ENCODE results near the gene CEP41. TPM values are rescaled to one million over a fixed set of nuclear protein-coding genes. Genes with fewer than 3 reads are reported as not detected.

The CEP41 gene, protein sequence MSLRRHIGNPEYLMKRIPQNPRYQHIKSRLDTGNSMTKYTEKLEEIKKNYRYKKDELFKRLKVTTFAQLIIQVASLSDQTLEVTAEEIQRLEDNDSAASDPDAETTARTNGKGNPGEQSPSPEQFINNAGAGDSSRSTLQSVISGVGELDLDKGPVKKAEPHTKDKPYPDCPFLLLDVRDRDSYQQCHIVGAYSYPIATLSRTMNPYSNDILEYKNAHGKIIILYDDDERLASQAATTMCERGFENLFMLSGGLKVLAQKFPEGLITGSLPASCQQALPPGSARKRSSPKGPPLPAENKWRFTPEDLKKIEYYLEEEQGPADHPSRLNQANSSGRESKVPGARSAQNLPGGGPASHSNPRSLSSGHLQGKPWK
- total RNA-seq (10 to 100 TPM in 1 of 9 donors, 1 to 10 TPM in 8; 1.9 to 11.4 (median 4.1) TPM), polyA plus RNA-seq (1 to 10 TPM; 1.7 to 6.9 TPM)
- long read RNA-seq, donor 1, full-length matches to known transcripts, result 2 of 3 reads
- long read RNA-seq, donor 1, partial matches to known transcripts, result 1 of 3 reads
- long read RNA-seq, donor 1, other reads (novel, unspliced or antisense), result 0 of 3 reads
- long read RNA-seq, donor 2, full-length matches to known transcripts, result 6 of 10 reads
- long read RNA-seq, donor 2, partial matches to known transcripts, result 1 of 10 reads
- long read RNA-seq, donor 2, other reads (novel, unspliced or antisense), result 3 of 10 reads
- long read RNA-seq, donor 3, full-length matches to known transcripts, result 1 of 1 reads
- long read RNA-seq, donor 3, partial matches to known transcripts, result 0 of 1 reads
- long read RNA-seq, donor 3, other reads (novel, unspliced or antisense), result 0 of 1 reads

DNA sequence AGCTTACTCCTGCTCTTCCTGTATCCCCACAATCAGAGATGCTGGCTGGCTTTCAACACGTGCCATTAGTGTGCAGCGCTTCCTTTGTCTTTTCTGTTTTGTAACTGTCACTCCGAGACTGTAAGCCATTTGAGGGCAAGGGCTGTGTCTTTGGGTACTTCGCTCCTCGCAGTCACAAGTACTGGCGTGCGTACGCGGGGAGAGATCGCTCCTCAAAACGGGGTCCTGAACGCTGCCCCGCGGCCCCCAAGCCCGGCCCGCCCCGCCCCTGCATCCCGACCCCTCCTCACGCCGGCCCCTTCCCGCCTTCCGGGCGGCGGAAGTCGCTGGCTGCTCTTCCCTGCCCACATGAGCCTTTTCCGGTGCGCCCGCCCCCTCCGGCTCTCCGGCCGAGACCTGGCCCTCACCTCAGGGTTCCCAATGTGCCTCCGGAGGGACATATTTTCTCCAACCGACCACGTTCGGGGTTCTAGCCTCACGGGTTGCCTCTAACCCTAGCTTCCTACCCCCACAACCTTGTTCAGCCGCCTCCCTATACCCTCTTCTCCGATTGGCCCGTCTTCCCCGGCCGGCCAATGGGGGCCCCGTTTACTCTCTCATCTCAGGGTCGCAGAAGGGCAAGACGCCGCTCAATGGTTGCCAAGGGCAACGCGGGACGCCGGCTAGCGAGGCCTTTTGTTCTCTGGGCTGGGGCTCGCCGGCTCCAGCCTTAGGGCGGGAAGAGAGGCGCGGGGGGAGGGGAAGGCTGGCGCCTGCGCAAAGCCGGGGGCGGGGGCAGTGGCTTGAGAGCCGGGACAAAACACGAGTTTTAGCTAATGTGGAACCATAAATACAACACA, at the start of gene CEP41:
Gene CEP41, minus strand, starts transcription at position 490 of the 839 bp plus-strand sequence. Its CDS starts 50 bp downstream, at position 440.
- no peaks in the 10 kb centered on the region for H3K27me3 ChIP-seq
- no peaks in the 10 kb centered on the region for H3K36me3 ChIP-seq
- no peaks in the 10 kb centered on the region for H3K9me3 ChIP-seq
- peak; percentile 97 to 99 (median 99) for DNase-seq
- H3K27ac ChIP-seq, result peak within 1 kb of the TSS; percentile 33 to 95 (median 87)
- intact Hi-C loops (cut with DNase I), result loop anchor here in 2 of 10 donors (2.0 to 5.0 kb wide), 4 partner anchors 126 to 368 kb away; partner anchors contain the start of genes KLHDC10 (in 1 of the 2), SSMEM1 (in 1 of the 2) and TMEM209 (in 1 of the 2)
- H3K4me1 ChIP-seq, result peaks cover 0 to 18% (median 9%) of the 10 kb centered on the region in 12 donors
- peak; percentile 98 to 100 (median 100) for ATAC-seq
- WGBS, 4 donors, result 3 to 4% (median 3%) methylated on average over 48 to 61 of the region's 61 CpGs
- TF ChIP-seq, protein P1, sequence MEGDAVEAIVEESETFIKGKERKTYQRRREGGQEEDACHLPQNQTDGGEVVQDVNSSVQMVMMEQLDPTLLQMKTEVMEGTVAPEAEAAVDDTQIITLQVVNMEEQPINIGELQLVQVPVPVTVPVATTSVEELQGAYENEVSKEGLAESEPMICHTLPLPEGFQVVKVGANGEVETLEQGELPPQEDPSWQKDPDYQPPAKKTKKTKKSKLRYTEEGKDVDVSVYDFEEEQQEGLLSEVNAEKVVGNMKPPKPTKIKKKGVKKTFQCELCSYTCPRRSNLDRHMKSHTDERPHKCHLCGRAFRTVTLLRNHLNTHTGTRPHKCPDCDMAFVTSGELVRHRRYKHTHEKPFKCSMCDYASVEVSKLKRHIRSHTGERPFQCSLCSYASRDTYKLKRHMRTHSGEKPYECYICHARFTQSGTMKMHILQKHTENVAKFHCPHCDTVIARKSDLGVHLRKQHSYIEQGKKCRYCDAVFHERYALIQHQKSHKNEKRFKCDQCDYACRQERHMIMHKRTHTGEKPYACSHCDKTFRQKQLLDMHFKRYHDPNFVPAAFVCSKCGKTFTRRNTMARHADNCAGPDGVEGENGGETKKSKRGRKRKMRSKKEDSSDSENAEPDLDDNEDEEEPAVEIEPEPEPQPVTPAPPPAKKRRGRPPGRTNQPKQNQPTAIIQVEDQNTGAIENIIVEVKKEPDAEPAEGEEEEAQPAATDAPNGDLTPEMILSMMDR (IDR thresholded peaks at IDR 0.05), result no peak
- peak in 1 of 2 donors; percentile 22 for TF ChIP-seq POLR2A (IDR thresholded peaks at IDR 0.05)
- H3K4me3 ChIP-seq, result peak within 1 kb of the TSS; percentile 21 to 89 (median 79)

DNA sequence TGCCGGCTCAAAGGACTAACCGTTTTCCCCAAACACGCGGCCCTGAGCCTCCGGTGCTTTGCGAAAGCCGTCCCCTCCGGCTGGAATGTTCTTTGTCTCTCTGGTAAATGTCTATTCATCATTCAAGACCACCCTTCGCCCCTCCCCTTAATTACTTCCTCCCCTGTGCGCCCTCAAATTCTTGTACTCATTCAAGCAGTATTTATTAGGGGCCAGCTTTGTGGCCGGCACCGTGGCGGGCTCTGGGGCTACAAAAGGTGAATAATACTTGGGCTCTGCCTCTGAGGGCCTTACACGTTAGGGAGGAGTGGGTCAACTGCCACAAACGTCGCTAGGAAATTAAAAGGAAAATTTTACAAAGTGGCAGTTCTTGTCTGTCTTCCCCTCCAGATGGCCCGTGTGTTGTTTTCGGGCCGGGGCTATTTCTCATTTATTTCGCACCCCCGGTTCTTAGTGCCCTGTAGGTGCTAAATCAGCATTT, 49.5 kb upstream of the CEP41 start:
- Histone ChIP-seq H3K27me3 (peaks cover 0 to 37% (median 9%) of the 10 kb centered on the region in 9 donors), H3K27ac (no peak overlapping the region), H3K36me3 (no peaks in the 10 kb centered on the region), H3K4me3 (peak overlapping the region in 11 of 12 donors; percentile 1 to 63 (median 53)), H3K9me3 (no peaks in the 10 kb centered on the region), H3K4me1 (peaks cover 0 to 40% (median 16%) of the 10 kb centered on the region in 12 donors)
- ATAC-seq (no peak), DNase-seq (no peak)
- intact Hi-C loops (cut with DNase I), result loop anchor here in 5 of 10 donors (2.0 to 10.0 kb wide), 5 partner anchors 174 to 232 kb away; partner anchors contain the start of genes COPG2 (in 1 of the 5) and TSGA13 (in 1 of the 5)
- TF ChIP-seq, protein P1 (IDR thresholded peaks at IDR 0.05), result no peak
- TF ChIP-seq POLR2A (IDR thresholded peaks at IDR 0.05), result no peak
- 68 to 72% (median 70%) methylated on average over 21 of the region's 21 CpGs for WGBS, 4 donors

DNA sequence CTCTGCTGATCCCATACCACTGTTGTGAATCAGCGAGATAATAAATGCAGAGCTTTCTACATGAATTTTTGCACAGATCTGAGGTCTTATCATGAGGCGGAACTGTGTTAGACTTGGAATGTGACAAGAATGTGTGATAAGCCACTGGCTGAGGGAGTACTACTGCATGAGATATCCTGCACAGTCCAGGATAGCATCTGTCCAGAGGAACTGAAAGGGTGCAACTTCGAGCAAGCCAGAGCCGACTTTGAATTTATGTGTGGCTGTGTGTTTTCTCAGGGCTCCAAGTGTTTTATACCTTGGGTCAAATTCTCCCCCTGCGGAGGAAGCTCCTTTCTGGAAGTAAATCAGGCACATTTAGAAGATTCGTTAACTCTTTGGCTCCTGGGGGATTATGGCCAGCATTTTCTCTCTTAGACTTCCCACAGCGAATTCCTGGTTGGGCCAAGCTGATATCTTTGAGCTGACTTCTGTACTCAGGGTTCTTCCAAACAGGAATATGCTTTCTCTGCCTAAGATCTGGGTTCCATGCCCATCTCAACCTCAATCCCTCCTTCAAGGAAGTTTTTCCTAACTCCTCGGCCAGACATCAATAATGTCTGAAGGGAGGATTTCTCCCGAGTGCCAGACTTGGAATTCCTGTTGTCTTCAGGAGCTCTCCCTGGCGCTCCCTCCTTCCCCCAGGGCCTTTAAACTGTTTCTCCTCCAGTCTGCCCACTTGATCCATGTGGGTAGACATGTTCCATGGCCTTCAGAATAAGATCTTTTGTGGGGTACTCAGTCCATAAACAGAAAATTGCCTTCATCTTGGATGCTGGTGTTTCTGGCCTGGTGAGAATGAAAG, 48.5 kb upstream of the CEP41 start:
- no peak for ATAC-seq
- 60 to 72% (median 68%) methylated on average over 10 of the region's 10 CpGs for WGBS, 4 donors
- Histone ChIP-seq H3K4me1 (peaks cover 0 to 40% (median 16%) of the 10 kb centered on the region in 12 donors), H3K27ac (peak overlapping the region in 1 of 12 donors; percentile 31), H3K36me3 (no peaks in the 10 kb centered on the region), H3K27me3 (peaks cover 0 to 43% (median 13%) of the 10 kb centered on the region in 9 donors), H3K9me3 (no peaks in the 10 kb centered on the region), H3K4me3 (no peak overlapping the region)
- TF ChIP-seq, protein P1 (IDR thresholded peaks at IDR 0.05), result no peak
- TF ChIP-seq POLR2A (IDR thresholded peaks at IDR 0.05), result no peak
- no peak for DNase-seq
- intact Hi-C loops (cut with DNase I), result loop anchor here in 5 of 10 donors (5.0 to 10.0 kb wide), 5 partner anchors 185 to 245 kb away; no protein-coding TSS in a partner anchor

Data from heart left ventricle (tissue), 16 donors.